SJSA1 (cell line): ENCODE results near the gene GNMT. TPM values are rescaled to one million over a fixed set of nuclear protein-coding genes. Genes with fewer than 3 reads are reported as not detected.
A peak's percentile ranks its signal among the peaks of the same experiment; 100 is the strongest.

Experiments used
- DNase-seq, 2 experiments: peaks; one replicate each; pipeline ENCODE4 v3.0.0-alpha.2; 2015 to 2020; ENCODE audit warnings: low spot score in 2 of 2, low read depth in 1 of 2
- H3K27ac ChIP-seq: fragments of 250-450 bp; sonication (Bioruptor Pico); 2 replicates; pipeline ENCODE4 v1.5.1; 2020; ENCODE audit warnings: mild to moderate bottlenecking, moderate library complexity
- H3K27me3 ChIP-seq: fragments of 250-450 bp; sonication (Bioruptor Pico); replicated peaks from 2 replicates; pipeline ENCODE4 v1.5.1; 2020; ENCODE audit warnings: mild to moderate bottlenecking, moderate library complexity
- H3K36me3 ChIP-seq: fragments of 250-450 bp; sonication (Bioruptor Pico); 2 replicates; pipeline ENCODE4 v1.5.1; 2020; ENCODE audit warnings: mild to moderate bottlenecking
- H3K4me1 ChIP-seq: fragments of 250-450 bp; sonication (Bioruptor Pico); replicated peaks from 2 replicates; pipeline ENCODE4 v1.6.1; 2021; ENCODE audit warnings: mild to moderate bottlenecking
- H3K4me3 ChIP-seq: fragments of 250-450 bp; sonication (Bioruptor Pico); 2 replicates; pipeline ENCODE4 v1.5.1; 2020; ENCODE audit warnings: mild to moderate bottlenecking
- H3K9me3 ChIP-seq: fragments of 250-450 bp; sonication (Bioruptor Pico); replicated peaks from 2 replicates; pipeline ENCODE4 v1.5.1; 2020; ENCODE audit warnings: mild to moderate bottlenecking
- total RNA-seq: library from RNA; depleted of rRNA; stranded (reverse); fragments of >200 nt; shearing (Covaris generic); gene quantifications from 2 replicates; pipeline ENCODE4 v1.2.3, GENCODE V29; 2014

The GNMT gene
- total RNA-seq, 1 experiment from 2014 or later: 0.58 TPM

- Histone ChIP-seq H3K9me3 (no peaks in the 10 kb centered on the region; the same call in 1 of the 2 replicates), H3K4me3 (no peak overlapping the region; the same call in 1 of the 2 replicates), H3K4me1 (peaks cover 11% of the 10 kb centered on the region; the same call in 1 of the 2 replicates), H3K36me3 (peaks cover 11% of the 10 kb centered on the region), H3K27ac (no peak overlapping the region), H3K27me3 (no peaks in the 10 kb centered on the region; the same call in 1 of the 2 replicates)
- no peak for DNase-seq
These were observed 491 bp downstream of the GNMT start for GRCh38 chr6:42961020-42961470.

- Histone ChIP-seq H3K4me1 (peaks cover 11% of the 10 kb centered on the region; the same call in 1 of the 2 replicates), H3K9me3 (no peaks in the 10 kb centered on the region; the same call in 1 of the 2 replicates), H3K27ac (no peak overlapping the region), H3K4me3 (no peak overlapping the region), H3K27me3 (no peaks in the 10 kb centered on the region; the same call in 1 of the 2 replicates), H3K36me3 (peaks cover 15% of the 10 kb centered on the region)
- no peak for DNase-seq
These were observed 1.5 kb downstream of the GNMT start for GRCh38 chr6:42962096-42962495.

- no peak overlapping the region for H3K4me3 ChIP-seq
- no peaks in the 10 kb centered on the region; the same call in 1 of the 2 replicates for H3K9me3 ChIP-seq
- no peaks in the 10 kb centered on the region; the same call in 1 of the 2 replicates for H3K27me3 ChIP-seq
- H3K36me3 ChIP-seq: peaks cover 18% of the 10 kb centered on the region
- H3K4me1 ChIP-seq: peaks cover 11% of the 10 kb centered on the region; the same call in 1 of the 2 replicates
- no peak overlapping the region for H3K27ac ChIP-seq
- no peak for DNase-seq
These were observed 2.1 kb downstream of the GNMT start for GRCh38 chr6:42962502-42963178.

GRCh38 chr6:42963179-42963854 is 2.8 kb downstream of the GNMT start:
- DNase-seq: no peak

GRCh38 chr6:42963855-42964605 is 3.5 kb downstream of the GNMT start:
- Histone ChIP-seq H3K36me3 (peaks cover 27% of the 10 kb centered on the region), H3K9me3 (no peaks in the 10 kb centered on the region; the same call in 1 of the 2 replicates), H3K4me1 (peaks cover 11% of the 10 kb centered on the region; the same call in 1 of the 2 replicates), H3K27ac (no peak overlapping the region), H3K4me3 (no peak overlapping the region), H3K27me3 (no peaks in the 10 kb centered on the region; the same call in 1 of the 2 replicates)
- peak; percentile 45 to 66 for DNase-seq

More at GRCh38 chr6:42963179-42963854, 2.8 kb downstream of the GNMT start:
- Histone ChIP-seq H3K4me1 (peaks cover 11% of the 10 kb centered on the region; the same call in 1 of the 2 replicates), H3K36me3 (peaks cover 21% of the 10 kb centered on the region), H3K4me3 (no peak overlapping the region), H3K27ac (no peak overlapping the region), H3K27me3 (no peaks in the 10 kb centered on the region; the same call in 1 of the 2 replicates), H3K9me3 (no peaks in the 10 kb centered on the region; the same call in 1 of the 2 replicates)

GRCh38 chr6:42966571-42966970 is 6.0 kb downstream of the GNMT start:
- Histone ChIP-seq H3K36me3 (peaks cover 36% of the 10 kb centered on the region), H3K27ac (no peak overlapping the region), H3K4me1 (peaks cover 8% of the 10 kb centered on the region), H3K27me3 (no peaks in the 10 kb centered on the region), H3K9me3 (no peaks in the 10 kb centered on the region), H3K4me3 (no peak overlapping the region)
- DNase-seq: no peak

GRCh38 chr6:42967228-42967627 is 6.7 kb downstream of the GNMT start:
- DNase-seq: no peak
- no peaks in the 10 kb centered on the region for H3K27me3 ChIP-seq
- no peaks in the 10 kb centered on the region for H3K9me3 ChIP-seq
- H3K36me3 ChIP-seq: peaks cover 36% of the 10 kb centered on the region
- no peak overlapping the region for H3K27ac ChIP-seq
- H3K4me1 ChIP-seq: peaks cover 9% of the 10 kb centered on the region
- no peak overlapping the region for H3K4me3 ChIP-seq

- DNase-seq: no peak
- no peak overlapping the region for H3K4me3 ChIP-seq
- H3K27ac ChIP-seq: no peak overlapping the region
- no peaks in the 10 kb centered on the region for H3K9me3 ChIP-seq
- H3K27me3 ChIP-seq: no peaks in the 10 kb centered on the region
- peaks cover 37% of the 10 kb centered on the region for H3K36me3 ChIP-seq
- peaks cover 9% of the 10 kb centered on the region for H3K4me1 ChIP-seq
These were observed 7.7 kb downstream of the GNMT start for GRCh38 chr6:42968126-42968701.

GRCh38 chr6:42968783-42969182 is 8.2 kb downstream of the GNMT start:
- Histone ChIP-seq H3K27me3 (no peaks in the 10 kb centered on the region), H3K27ac (no peak overlapping the region), H3K4me3 (no peak overlapping the region), H3K4me1 (peaks cover 9% of the 10 kb centered on the region), H3K9me3 (no peaks in the 10 kb centered on the region), H3K36me3 (peaks cover 36% of the 10 kb centered on the region)
- no peak for DNase-seq

- no peak for DNase-seq
- H3K27me3 ChIP-seq: no peaks in the 10 kb centered on the region
- H3K27ac ChIP-seq: no peak overlapping the region
- H3K4me3 ChIP-seq: no peak overlapping the region
- no peaks in the 10 kb centered on the region for H3K9me3 ChIP-seq
- peaks cover 31% of the 10 kb centered on the region for H3K36me3 ChIP-seq
- H3K4me1 ChIP-seq: peaks cover 9% of the 10 kb centered on the region
These were observed 8.9 kb downstream of the GNMT start for GRCh38 chr6:42969431-42969830.

- Histone ChIP-seq H3K9me3 (no peaks in the 10 kb centered on the region), H3K27me3 (no peaks in the 10 kb centered on the region), H3K36me3 (peaks cover 31% of the 10 kb centered on the region), H3K27ac (no peak overlapping the region), H3K4me3 (no peak overlapping the region), H3K4me1 (peaks cover 9% of the 10 kb centered on the region)
- no peak for DNase-seq
These were observed 9.4 kb downstream of the GNMT start for GRCh38 chr6:42969934-42970333.

GRCh38 chr6:42970871-42971612 is 10.5 kb downstream of the GNMT start:
- Histone ChIP-seq H3K9me3 (no peaks in the 10 kb centered on the region), H3K4me3 (no peak overlapping the region), H3K27me3 (no peaks in the 10 kb centered on the region), H3K4me1 (peaks cover 9% of the 10 kb centered on the region), H3K27ac (0 out of 2 replicates have a peak overlapping the region, but pooled peaks have one; percentile 5), H3K36me3 (peaks cover 31% of the 10 kb centered on the region)
- DNase-seq: peak in 1 of 2 experiments; percentile 40
